CD4-positive, alpha-beta T cell treated with Interleukin-15 for 1 hour (primary cell): ENCODE results near the gene ATRN.

Experiments used
- DNase-seq: peaks from one replicate; pipeline ENCODE4 v3.0.0-alpha.2; 2020

The ATRN gene

GRCh38 chr20:3679749-3680700, 209.2 kb downstream of the ATRN start:
- no peak for DNase-seq

DNA sequence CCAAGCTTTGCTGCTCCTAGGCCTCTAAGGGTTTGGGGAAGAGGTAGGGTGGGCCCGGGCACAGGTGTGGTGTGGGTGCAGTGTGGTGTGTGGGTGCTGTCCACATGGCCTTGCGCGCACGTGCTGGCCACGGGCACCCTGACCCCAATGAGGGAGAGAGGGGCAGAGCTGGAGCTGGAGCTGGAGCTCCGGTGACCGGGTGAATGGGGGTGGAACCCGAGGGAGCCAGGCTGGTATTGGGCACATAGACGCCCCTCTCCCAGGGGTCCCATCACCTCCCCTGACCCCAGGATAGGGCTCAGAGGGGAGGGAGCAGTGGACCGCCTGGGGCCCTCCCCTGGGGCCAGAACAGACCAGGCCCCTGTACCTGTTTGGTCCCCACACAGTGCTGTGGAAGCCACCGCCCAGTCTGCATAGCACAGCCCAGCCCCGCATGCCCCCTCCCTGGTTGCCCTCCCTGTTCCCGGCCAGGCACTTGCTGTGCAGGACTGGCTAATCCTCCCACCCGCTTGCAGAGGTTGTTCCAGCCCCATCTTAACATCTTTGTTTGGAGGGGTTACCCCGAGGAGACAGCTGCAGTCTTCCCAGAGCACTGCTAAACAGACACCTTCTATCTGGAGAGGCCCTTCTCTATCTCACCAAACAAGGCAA, 210.0 kb downstream of the ATRN start:
- no peak for DNase-seq

DNA sequence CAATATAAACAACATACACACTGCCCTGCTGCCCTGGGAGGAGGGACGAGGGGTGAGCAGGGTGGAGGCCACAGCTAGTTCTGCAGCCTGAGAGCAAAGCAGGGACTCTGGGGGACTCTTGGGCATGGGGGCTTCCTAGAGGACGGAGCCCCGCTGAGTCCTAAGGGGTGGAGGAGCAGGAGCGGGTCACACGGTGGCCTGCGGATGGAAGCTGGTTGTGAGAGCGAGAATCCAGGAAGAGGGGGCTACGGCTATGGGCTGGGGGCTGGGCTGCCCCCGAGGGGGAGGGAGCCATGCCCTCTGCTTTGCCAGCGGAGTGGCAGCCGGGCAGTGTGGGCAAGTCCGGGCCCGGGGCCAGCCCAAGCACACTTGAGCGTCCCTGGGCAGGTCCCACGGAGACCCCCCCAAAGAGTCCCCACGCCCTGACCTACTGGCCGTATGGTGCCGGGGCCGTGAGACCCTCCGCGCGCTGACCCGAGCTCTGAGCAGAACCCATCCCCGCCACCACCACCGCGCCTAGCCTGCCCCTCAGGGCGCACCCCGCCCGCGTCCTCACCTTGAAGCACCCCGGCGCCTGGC, 210.6 kb downstream of the ATRN start:
- no peak for DNase-seq

- DNase-seq, result no peak
Measured at GRCh38 chr20:3681931-3682781, 211.3 kb downstream of the ATRN start, which contains the start of gene ADAM33. Gene ADAM33, minus strand, starts transcription at chr20:3682010. Its CDS starts 6 bp downstream, at chr20:3682004.

DNA sequence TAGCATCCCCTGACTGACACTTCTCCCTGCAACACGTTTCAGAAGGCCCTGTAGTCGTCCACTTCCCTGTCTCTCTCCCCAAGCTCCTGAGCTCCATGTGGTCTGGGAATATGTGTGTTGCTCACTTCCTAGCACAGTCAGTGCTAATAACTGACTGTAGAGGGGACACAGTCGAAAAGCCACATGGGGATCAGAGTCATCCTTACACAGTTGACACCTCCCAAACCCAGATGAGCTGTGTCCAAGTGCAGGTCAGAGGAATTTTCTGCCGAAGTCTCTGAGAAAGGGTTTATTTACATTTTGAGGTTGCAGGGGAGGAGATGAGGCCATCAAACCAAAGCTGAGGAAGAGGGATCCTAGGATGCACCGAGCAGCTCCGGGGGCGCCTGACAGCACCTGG, 214.5 kb downstream of the ATRN start:
- DNase-seq, result no peak

DNA sequence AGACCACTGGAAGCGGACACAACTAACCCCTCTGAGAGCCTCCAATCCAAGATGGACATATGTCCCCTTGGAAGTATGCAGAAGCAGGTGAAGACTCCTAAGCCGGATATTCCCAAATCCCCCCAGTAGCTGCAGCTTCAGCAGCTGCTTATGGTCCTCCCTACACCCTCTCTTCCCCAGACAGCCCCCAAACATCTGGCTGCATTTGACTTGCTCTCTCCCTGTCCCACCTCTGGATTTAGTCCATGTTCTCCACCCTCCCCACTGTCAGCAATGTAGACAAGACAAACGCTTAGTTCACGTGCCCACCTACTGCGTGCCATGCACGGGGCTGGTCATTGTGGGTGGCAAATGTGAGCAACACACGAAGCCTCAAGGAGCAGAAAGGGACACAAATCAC, 215.6 kb downstream of the ATRN start:
- no peak for DNase-seq

DNA sequence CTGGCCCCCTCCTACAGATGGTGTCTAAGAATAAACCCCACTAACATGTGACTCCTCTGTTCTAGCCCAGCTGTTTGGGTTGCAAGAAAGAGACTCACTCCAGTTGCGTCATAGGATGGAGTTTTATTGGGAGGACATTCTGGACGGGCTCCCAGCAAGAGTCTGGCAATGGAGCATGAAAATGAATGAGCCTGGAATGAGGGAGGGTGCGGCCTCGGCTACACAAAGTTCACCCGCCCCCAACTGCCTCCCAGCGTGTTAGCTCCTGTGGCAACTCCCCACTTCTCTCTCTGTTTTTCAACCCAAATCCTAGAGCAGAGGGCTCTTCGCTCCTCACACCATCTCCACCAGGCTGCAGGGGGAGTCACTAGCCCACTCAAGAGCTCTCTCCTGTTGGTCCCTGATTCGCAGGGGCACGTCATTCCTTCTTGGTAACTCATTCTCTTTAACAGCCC, 216.1 kb downstream of the ATRN start:
- DNase-seq, result no peak

DNA sequence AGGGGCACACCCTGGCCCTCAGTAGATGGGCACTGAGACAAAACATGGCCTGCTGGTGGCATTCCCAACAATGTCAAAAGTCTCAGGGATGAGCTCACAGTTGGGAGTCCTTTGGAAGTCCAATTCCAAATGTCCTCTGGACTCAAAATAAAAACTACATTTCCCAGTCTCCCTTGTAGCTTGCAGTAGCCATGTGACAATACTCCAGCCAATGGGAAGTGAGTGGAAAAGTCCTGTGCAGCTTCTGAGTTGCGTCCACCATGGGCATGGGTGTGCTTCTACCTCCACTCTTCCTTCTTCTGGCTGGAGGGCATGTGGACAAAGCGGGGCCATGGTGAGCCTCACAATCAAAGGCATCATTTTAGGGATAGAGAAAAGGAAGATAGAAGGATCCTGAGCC, 216.8 kb downstream of the ATRN start:
- DNase-seq, result no peak

- DNase-seq, result no peak
Measured at GRCh38 chr20:3689978-3690377, 219.2 kb downstream of the ATRN start.

DNA sequence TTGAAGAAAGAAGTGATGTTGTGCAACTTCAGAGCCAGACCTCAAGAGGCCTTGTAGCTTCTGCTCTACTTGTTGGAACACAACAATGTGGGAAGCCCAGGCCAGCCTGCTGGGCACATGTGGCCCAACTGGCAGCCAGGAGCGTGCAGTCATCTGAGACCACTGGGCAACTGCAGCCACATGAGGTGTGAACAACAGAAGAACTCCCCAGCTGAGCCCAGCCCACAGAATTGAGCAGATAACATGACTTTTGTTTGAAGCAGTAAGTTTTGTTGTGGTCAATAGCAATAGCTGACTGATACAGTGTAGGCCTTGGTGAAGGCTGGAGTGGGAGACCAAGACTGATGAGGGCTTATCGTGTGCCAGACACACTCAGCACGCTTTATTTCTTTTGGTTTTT, 219.6 kb downstream of the ATRN start:
- DNase-seq, result no peak

DNA sequence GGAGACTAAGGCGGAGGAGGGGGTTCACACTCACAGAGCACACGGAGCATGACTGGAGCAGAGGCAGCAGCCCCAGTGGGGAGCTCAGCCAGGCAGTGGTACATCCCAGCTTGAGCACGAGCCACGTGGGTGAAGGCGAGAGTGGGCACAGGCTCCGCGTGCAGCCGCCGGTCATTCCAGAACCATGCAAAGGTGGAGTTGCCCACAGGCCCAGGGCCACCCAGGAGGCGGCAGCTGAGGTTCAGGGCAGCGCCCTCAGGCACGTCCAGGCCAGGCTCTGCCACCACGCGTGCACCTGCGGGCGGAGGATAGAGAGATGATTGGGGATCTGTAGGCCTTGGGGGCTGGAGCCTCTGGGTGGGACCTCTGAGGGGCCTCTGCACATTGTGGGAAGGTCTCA, 220.5 kb downstream of the ATRN start:
- DNase-seq, result no peak

DNA sequence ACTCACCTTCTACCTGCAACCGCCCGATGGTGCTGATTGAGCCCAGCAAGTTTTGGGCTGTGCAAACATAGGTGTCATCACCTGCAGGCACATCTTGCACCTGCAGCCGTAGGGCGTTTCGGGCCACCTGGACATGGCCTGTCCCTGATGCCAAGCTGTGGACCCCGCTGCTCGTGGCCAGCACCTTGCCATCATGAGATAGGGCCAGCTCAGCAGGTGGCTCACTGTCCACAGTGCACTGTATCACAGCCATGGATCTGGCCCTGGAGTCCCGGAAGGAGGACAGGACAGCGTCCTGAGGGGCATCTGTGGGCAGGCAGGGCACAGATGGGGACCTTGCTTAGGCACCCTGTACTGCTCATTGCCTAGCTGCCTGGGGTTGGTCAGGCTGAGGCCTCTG, 221.1 kb downstream of the ATRN start:
- no peak for DNase-seq

- no peak for DNase-seq
Measured at GRCh38 chr20:3692706-3693294, 222.0 kb downstream of the ATRN start.

GRCh38 chr20:3693376-3693775, 222.6 kb downstream of the ATRN start:
- no peak for DNase-seq

- DNase-seq, result no peak
Measured at GRCh38 chr20:3694864-3695263, 224.0 kb downstream of the ATRN start.

DNA sequence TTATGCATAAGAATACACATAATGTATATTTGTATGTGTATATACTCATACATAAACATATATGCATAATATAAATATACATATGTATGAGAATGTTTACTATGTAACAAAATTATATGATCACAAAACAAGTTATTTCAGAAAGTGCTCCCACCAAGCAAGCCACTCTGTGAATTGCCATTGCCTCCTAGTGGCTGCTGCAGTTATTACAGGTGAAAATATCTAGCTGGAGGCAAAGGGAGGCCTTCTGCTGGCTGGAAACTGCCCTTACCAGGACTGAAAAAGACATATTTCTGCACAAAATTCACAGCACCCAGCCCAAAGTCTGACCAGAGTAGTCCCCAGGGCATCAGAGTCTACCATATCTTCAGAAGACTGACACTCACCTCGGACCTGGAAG, 225.4 kb downstream of the ATRN start:
- no peak for DNase-seq

- DNase-seq, result no peak
Measured at GRCh38 chr20:3696745-3697587, 226.1 kb downstream of the ATRN start.

GRCh38 chr20:3697588-3698305, 226.9 kb downstream of the ATRN start:
- no peak for DNase-seq

GRCh38 chr20:3698591-3699001, 227.8 kb downstream of the ATRN start:
- no peak for DNase-seq

- DNase-seq, result no peak
Measured at GRCh38 chr20:3699037-3699436, 228.2 kb downstream of the ATRN start.
